ENCODE measurements around the gene DHRS7B. TPM values are rescaled to one million over a fixed set of nuclear protein-coding genes. Genes with fewer than 3 reads are reported as not detected.

Gene DHRS7B
- total RNA-seq, 1 donor from 2014 or later = 20.9 TPM

DNA sequence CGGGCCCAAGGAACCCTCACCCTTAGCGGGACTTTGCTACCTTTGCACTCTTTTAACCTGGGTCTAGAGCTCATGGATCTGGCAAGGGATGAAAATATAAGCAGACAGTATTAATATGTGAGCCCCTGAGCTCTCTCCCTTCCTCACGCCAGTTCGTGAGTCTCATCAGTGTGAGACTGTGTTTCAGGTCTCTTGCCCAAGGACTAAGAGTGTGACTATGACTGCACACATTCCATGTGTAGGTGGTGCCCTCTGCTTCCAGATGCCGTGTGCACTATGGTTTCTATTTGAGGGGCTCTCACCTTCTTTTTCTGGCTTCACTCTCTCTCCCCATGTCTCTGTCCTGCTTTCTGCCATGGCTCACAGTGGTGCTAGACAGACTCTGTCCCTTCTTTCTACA, 40.5 kb downstream of the DHRS7B start:
- intact Hi-C loops (cut with DNase I) = no loop called here
- no peaks in the 10 kb centered on the region for H3K9me3 ChIP-seq
- H3K4me1 ChIP-seq = peaks cover 55% of the 10 kb centered on the region
- no peak for DNase-seq
- H3K4me3 ChIP-seq = no peak overlapping the region
- H3K27me3 ChIP-seq (ENCODE audit: low read depth) = no peaks in the 10 kb centered on the region
- peak; percentile 28 to 57 for ATAC-seq
- peak overlapping the region; percentile 75 for H3K27ac ChIP-seq
- peaks cover 5% of the 10 kb centered on the region for H3K36me3 ChIP-seq
- TF ChIP-seq, protein P1, sequence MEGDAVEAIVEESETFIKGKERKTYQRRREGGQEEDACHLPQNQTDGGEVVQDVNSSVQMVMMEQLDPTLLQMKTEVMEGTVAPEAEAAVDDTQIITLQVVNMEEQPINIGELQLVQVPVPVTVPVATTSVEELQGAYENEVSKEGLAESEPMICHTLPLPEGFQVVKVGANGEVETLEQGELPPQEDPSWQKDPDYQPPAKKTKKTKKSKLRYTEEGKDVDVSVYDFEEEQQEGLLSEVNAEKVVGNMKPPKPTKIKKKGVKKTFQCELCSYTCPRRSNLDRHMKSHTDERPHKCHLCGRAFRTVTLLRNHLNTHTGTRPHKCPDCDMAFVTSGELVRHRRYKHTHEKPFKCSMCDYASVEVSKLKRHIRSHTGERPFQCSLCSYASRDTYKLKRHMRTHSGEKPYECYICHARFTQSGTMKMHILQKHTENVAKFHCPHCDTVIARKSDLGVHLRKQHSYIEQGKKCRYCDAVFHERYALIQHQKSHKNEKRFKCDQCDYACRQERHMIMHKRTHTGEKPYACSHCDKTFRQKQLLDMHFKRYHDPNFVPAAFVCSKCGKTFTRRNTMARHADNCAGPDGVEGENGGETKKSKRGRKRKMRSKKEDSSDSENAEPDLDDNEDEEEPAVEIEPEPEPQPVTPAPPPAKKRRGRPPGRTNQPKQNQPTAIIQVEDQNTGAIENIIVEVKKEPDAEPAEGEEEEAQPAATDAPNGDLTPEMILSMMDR (IDR thresholded peaks at IDR 0.05) = no peak

DNA sequence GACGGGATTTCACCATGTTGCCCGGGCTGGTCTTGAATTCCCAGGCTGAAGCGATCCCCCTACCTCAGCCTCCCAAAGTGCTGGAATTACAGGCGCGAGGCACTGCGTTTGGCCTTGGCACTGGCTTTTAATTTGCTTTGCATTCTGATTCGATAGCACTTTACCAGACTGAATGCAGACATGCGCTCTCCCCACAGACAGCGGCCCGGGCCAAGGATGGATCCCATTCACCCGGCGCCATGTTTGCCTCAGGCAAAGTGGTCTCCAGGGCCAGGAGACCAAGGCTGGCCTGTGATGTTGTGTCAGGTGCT, 41.7 kb downstream of the DHRS7B start:
- TF ChIP-seq, protein P1 (IDR thresholded peaks at IDR 0.05) = no peak
- H3K4me3 ChIP-seq = no peak overlapping the region
- peaks cover 17% of the 10 kb centered on the region for H3K36me3 ChIP-seq
- no peaks in the 10 kb centered on the region for H3K27me3 ChIP-seq (ENCODE audit: low read depth)
- no peaks in the 10 kb centered on the region for H3K9me3 ChIP-seq
- H3K4me1 ChIP-seq = peaks cover 51% of the 10 kb centered on the region
- H3K27ac ChIP-seq = no peak overlapping the region
- intact Hi-C loops (cut with DNase I) = no loop called here
- DNase-seq (no peak), ATAC-seq (no peak)

DNA sequence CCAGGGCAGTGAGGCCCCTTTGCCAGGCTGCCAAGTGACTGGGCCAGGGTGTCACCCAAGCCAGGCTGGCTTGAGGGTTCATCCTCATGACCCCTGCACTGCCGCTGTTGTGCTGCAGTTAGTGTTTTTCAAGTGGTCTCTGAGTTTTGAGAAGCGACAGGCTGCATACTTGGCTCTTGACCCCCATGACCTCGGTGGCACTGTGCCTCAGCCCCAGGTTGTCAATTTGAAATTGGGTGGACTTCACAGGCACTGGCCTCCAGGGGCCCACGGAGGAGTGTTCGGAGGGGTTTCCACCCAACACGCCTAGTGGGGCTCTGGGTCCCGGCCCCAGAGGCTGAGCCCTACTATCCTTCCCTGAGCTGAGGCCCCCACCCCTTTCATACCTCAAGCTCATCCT, 42.7 kb downstream of the DHRS7B start:
- no peak for DNase-seq
- no peak overlapping the region for H3K4me3 ChIP-seq
- peaks cover 51% of the 10 kb centered on the region for H3K4me1 ChIP-seq
- H3K27ac ChIP-seq = no peak overlapping the region
- no peaks in the 10 kb centered on the region for H3K27me3 ChIP-seq (ENCODE audit: low read depth)
- ATAC-seq = no peak
- intact Hi-C loops (cut with DNase I) = no loop called here
- no peaks in the 10 kb centered on the region for H3K9me3 ChIP-seq
- TF ChIP-seq, protein P1 (IDR thresholded peaks at IDR 0.05) = no peak
- H3K36me3 ChIP-seq = peaks cover 26% of the 10 kb centered on the region

DNA sequence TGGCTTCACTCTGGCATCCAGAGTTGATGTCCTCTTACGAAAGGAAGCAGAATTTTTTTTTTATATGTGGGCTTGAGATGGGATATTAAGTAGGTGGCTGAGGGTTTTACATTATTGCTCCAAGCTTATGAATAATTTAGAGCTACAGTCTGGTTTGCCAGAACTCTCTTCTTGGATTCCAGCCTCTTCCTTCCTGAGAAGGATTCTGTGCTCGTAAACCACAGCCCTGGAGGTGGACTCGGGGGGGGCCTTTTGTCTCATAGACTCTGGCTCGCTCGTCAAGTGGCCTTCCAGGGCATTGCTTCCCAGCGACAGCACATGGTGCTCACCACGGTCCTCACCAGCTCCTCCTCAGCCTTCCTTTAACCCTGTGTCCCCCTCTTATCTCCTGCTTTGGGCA, 44.0 kb downstream of the DHRS7B start:
- Histone ChIP-seq H3K36me3 (peaks cover 39% of the 10 kb centered on the region), H3K4me3 (no peak overlapping the region), H3K4me1 (peaks cover 51% of the 10 kb centered on the region), H3K27me3 (ENCODE audit: low read depth) (no peaks in the 10 kb centered on the region), H3K27ac (no peak overlapping the region), H3K9me3 (no peaks in the 10 kb centered on the region)
- TF ChIP-seq, protein P1 (IDR thresholded peaks at IDR 0.05) = no peak
- ATAC-seq (no peak), DNase-seq (no peak)
- intact Hi-C loops (cut with DNase I) = no loop called here

DNA sequence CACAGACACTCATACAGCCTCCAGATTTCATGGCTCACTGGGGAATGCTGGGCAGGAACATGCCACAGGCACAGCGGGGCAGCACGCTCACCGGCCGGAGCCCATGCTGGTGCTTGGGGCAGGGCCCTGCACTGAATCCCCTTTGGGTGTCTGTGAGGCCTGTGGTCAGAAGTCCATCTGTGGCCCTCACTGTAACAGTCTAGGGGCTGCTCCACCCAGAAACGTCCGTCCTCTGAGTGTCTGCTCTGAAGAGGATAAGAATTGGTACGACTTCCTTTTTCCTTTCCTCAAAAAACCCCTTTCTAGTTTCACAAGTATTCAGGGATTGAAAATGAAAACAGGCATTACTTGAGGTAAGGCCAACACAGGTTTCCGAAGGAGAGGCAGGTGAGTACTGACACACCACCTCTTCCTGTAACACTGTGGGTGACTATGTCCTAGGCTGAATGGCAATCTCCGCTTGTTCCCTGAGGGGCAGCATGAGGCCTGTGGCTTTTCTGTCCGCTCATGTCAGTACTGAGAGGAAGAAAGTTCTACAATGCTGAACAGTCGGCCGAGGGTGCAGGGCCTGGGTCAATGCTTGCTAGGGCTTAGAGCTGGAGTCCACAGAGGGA, 44.7 kb downstream of the DHRS7B start:
- ATAC-seq (no peak), DNase-seq (no peak)
- intact Hi-C loops (cut with DNase I) = no loop called here
- peaks cover 39% of the 10 kb centered on the region for H3K36me3 ChIP-seq
- no peaks in the 10 kb centered on the region for H3K27me3 ChIP-seq (ENCODE audit: low read depth)
- no peak overlapping the region for H3K27ac ChIP-seq
- TF ChIP-seq, protein P1 (IDR thresholded peaks at IDR 0.05) = no peak
- H3K4me3 ChIP-seq = no peak overlapping the region
- peaks cover 45% of the 10 kb centered on the region for H3K4me1 ChIP-seq
- H3K9me3 ChIP-seq = no peaks in the 10 kb centered on the region
